Smooth muscle cell (in vitro differentiated cells): ENCODE data around the gene SBK1. TPM values are rescaled to one million over a fixed set of nuclear protein-coding genes. Genes with fewer than 3 reads are reported as not detected.

Source experiments
- DNase-seq: peaks from one replicate; lab custom pipeline; 2025; ENCODE audit not compliant: unreplicated experiment; lab: John Stamatoyannopoulos, UW
- H2AFZ ChIP-seq: fragments of 200-600 bp; sonication (generic); 2 replicates; pipeline ENCODE4 v1.6.0; 2016; ENCODE audit warnings: antibody characterized with exemption, low read depth, mild to moderate bottlenecking
- H3F3A ChIP-seq: fragments of 200-600 bp; sonication (generic); 2 replicates; pipeline ENCODE4 v1.6.0; 2017; ENCODE audit warnings: antibody characterized with exemption, low read depth
- H3K27ac ChIP-seq: fragments of 200-600 bp; sonication (generic); 2 replicates; pipeline ENCODE4 v1.5.1; 2016; ENCODE audit warnings: low read depth, mild to moderate bottlenecking
- H3K27me3 ChIP-seq: fragments of 200-600 bp; sonication (generic); 2 replicates; pipeline ENCODE4 v1.6.1; 2016; ENCODE audit warnings: low read depth, mild to moderate bottlenecking
- H3K36me3 ChIP-seq: fragments of 200-600 bp; sonication (generic); 2 replicates; pipeline ENCODE4 v1.5.1; 2016; ENCODE audit warnings: low read depth
- H3K4me1 ChIP-seq: fragments of 200-600 bp; sonication (generic); 2 replicates; pipeline ENCODE4 v1.5.1; 2016; ENCODE audit warnings: low read depth
- H3K4me2 ChIP-seq: fragments of 200-600 bp; sonication (generic); 2 replicates; pipeline ENCODE4 v1.6.0; 2016; ENCODE audit warnings: mild to moderate bottlenecking
- H3K4me3 ChIP-seq: fragments of 200-600 bp; sonication (generic); 2 replicates; pipeline ENCODE4 v1.5.1; 2016; ENCODE audit warnings: mild to moderate bottlenecking
- H3K79me2 ChIP-seq: fragments of 200-600 bp; sonication (generic); 2 replicates; pipeline ENCODE4 v1.6.0; 2016; ENCODE audit warnings: low read depth, mild to moderate bottlenecking
- H3K9ac ChIP-seq: fragments of 200-600 bp; sonication (generic); 2 replicates; pipeline ENCODE4 v1.6.0; 2016; ENCODE audit warnings: low read depth
- H3K9me3 ChIP-seq: fragments of 200-600 bp; sonication (generic); replicated peaks from 2 replicates; pipeline ENCODE4 v1.5.1; 2016; ENCODE audit warnings: low read depth
- H4K20me1 ChIP-seq: fragments of 200-600 bp; sonication (generic); 2 replicates; pipeline ENCODE4 v1.6.0; 2016; ENCODE audit warnings: low read depth
- WGBS: methylation state at CpG from one replicate; pipeline ENCODE4 v1.1.7; 2016; ENCODE audit warnings: low lambda C conversion rate; 5-methylcytosine and 5-hydroxymethylcytosine counted together
- polyA plus RNA-seq: library from polyadenylated mRNA; unstranded; fragments of >200 nt; fragmentation: Nextera tagmentation; extraction: Ambion mirVana; gene quantifications from 2 replicates; pipeline ENCODE4 v1.2.1, GENCODE V29; 2016
- total RNA-seq: library from RNA; depleted of rRNA; stranded (reverse); fragments of >200 nt; gene quantifications from 2 replicates; pipeline ENCODE4 v1.2.3, GENCODE V29; 2014
- TF ChIP-seq, protein P1 (sequence below): fragments of 200-600 bp; sonication (generic); IDR thresholded peaks from 2 replicates; pipeline ENCODE4 v1.5.1; 2017; ENCODE audit warnings: borderline replicate concordance, mild to moderate bottlenecking, antibody characterized with exemption; ENCODE audit not compliant: insufficient read depth, poor library complexity, severe bottlenecking

Gene SBK1
- total and polyA plus RNA-seq, 2 experiments from 2014 or later: 1.9 to 3.1 TPM

DNA sequence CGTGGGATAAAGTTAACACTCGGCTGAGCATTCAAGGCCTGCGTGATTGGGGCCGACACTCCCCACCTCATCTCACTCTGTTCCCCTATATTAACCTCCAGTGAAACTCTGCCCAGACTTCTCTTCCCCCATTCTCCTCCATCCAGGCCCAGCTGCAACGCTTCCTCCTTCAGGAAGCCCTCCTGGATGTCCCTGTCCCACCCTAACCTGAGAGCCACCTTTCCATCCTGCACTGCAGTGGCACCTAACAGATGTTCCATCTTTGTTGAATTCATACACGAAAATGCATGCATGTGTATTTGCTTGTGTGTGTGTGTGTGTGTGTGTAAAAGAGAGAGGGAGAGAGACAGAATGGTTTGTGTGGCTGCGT lies 32.6 kb upstream of the SBK1 start:
- H3K27ac ChIP-seq: no peak overlapping the region
- peaks cover 7% of the 10 kb centered on the region for H3K4me1 ChIP-seq
- no peaks in the 10 kb centered on the region for H3K79me2 ChIP-seq
- H3K36me3 ChIP-seq: no peaks in the 10 kb centered on the region
- TF ChIP-seq, protein P1, sequence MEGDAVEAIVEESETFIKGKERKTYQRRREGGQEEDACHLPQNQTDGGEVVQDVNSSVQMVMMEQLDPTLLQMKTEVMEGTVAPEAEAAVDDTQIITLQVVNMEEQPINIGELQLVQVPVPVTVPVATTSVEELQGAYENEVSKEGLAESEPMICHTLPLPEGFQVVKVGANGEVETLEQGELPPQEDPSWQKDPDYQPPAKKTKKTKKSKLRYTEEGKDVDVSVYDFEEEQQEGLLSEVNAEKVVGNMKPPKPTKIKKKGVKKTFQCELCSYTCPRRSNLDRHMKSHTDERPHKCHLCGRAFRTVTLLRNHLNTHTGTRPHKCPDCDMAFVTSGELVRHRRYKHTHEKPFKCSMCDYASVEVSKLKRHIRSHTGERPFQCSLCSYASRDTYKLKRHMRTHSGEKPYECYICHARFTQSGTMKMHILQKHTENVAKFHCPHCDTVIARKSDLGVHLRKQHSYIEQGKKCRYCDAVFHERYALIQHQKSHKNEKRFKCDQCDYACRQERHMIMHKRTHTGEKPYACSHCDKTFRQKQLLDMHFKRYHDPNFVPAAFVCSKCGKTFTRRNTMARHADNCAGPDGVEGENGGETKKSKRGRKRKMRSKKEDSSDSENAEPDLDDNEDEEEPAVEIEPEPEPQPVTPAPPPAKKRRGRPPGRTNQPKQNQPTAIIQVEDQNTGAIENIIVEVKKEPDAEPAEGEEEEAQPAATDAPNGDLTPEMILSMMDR: no peak
- H3K27me3 ChIP-seq: no peaks in the 10 kb centered on the region
- WGBS: 94% methylated on average over 7 of the region's 7 CpGs
- no peak overlapping the region for H3K4me3 ChIP-seq
- H2AFZ ChIP-seq: no peak overlapping the region
- H3K9me3 ChIP-seq: no peaks in the 10 kb centered on the region
- H3K4me2 ChIP-seq: no peak overlapping the region
- H3K9ac ChIP-seq: no peak overlapping the region
- no peaks in the 10 kb centered on the region for H3F3A ChIP-seq
- H4K20me1 ChIP-seq: no peaks in the 10 kb centered on the region
- DNase-seq: no peak

DNA sequence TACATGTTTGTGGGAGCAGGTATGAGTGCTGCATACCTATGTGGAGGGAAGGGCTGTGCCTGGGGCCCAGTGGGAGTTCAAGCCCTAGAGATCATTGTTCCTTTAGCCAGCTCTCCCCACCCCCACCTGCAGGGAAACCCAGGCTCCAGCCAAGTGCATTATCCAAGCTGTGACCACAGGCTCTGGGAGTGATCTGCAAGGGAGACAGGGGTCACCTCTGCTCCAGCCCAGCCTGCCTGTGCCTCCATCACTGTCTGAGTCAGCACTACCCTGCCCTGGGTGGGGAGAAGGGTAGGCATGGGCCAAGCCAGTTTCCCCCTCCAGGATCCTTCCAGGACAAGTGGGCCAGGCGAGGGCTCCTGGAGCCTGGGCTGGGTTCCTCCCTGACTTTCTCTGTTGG lies 32.1 kb upstream of the SBK1 start:
- WGBS: 100% methylated on average over 1 of the region's 1 CpG
- Histone ChIP-seq H2AFZ (no peak overlapping the region), H3F3A (no peaks in the 10 kb centered on the region), H3K9me3 (no peaks in the 10 kb centered on the region), H4K20me1 (no peaks in the 10 kb centered on the region), H3K36me3 (no peaks in the 10 kb centered on the region), H3K79me2 (no peaks in the 10 kb centered on the region), H3K4me1 (peaks cover 7% of the 10 kb centered on the region), H3K4me3 (no peak overlapping the region), H3K27ac (no peak overlapping the region), H3K27me3 (no peaks in the 10 kb centered on the region), H3K9ac (no peak overlapping the region), H3K4me2 (no peak overlapping the region)
- DNase-seq: no peak
- TF ChIP-seq, protein P1: no peak

DNA sequence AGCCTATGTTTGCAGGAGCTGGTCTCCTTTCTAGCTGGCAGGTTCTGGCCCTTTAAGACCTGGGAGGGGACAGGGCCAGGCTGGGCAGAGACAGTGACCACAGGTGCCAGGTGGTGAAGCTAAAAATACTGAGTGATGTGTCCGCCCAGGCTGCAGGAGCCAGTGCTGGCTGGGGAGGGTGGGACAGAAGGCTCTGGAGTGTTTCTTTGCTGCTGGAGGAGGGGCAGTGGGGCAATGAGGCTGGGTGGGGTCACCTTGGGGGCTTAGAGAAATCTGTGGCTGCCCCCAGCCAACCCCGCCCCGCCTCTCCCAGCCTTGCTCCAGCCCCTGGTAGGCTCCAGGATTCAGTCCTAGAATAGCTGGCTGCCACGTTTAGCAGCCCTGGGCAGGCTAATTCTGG lies 30.4 kb upstream of the SBK1 start:
- no peak overlapping the region for H2AFZ ChIP-seq
- no peaks in the 10 kb centered on the region for H3F3A ChIP-seq
- H3K4me3 ChIP-seq: no peak overlapping the region
- no peak overlapping the region for H3K9ac ChIP-seq
- no peaks in the 10 kb centered on the region for H3K9me3 ChIP-seq
- H3K4me2 ChIP-seq: no peak overlapping the region
- H3K4me1 ChIP-seq: peaks cover 7% of the 10 kb centered on the region
- no peaks in the 10 kb centered on the region for H3K27me3 ChIP-seq
- no peaks in the 10 kb centered on the region for H3K79me2 ChIP-seq
- H3K36me3 ChIP-seq: no peaks in the 10 kb centered on the region
- TF ChIP-seq, protein P1: no peak
- no peak for DNase-seq
- whole genome bisulfite sequencing: 72% methylated on average over 4 of the region's 4 CpGs
- H4K20me1 ChIP-seq: no peaks in the 10 kb centered on the region
- no peak overlapping the region for H3K27ac ChIP-seq

DNA sequence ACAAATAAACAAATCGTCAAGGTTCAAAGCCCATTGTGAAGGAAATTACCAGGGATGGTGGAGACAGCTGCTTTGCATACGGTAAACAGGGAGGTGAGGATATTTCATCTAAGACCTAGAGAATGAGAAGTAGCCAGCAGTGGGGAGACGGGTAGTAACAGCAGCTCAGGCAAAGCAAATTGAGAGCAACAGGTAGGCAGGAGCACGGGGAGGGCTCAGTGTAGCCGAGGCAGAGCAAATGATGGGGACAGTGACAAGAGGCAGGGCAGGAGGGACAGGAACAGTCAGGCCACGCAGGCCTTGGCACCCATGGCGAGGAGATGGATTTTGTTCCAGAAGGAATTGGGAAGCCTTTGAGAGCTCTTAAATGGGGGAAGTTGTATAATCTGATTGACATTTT lies 29.0 kb upstream of the SBK1 start:
- H3K4me2 ChIP-seq: no peak overlapping the region
- H3K9me3 ChIP-seq: no peaks in the 10 kb centered on the region
- H4K20me1 ChIP-seq: no peaks in the 10 kb centered on the region
- no peaks in the 10 kb centered on the region for H3K79me2 ChIP-seq
- peaks cover 7% of the 10 kb centered on the region for H3K4me1 ChIP-seq
- no peak overlapping the region for H2AFZ ChIP-seq
- H3K9ac ChIP-seq: no peak overlapping the region
- H3K27me3 ChIP-seq: no peaks in the 10 kb centered on the region
- H3K4me3 ChIP-seq: no peak overlapping the region
- 67% methylated on average over 7 of the region's 7 CpGs for whole genome bisulfite sequencing
- no peak overlapping the region for H3K27ac ChIP-seq
- DNase-seq: no peak
- TF ChIP-seq, protein P1: no peak
- H3K36me3 ChIP-seq: no peaks in the 10 kb centered on the region
- no peaks in the 10 kb centered on the region for H3F3A ChIP-seq
